HL-60 (cell line): ENCODE data around the gene HPS1.

Source experiments
- DNase-seq, 2 experiments: peaks; one replicate each; pipeline ENCODE4 v3.0.0-alpha.2; 2010 to 2020; ENCODE audit warnings: low read depth in 1 of 2, low spot score in 1 of 2
- H3K27ac ChIP-seq: fragments of 250-450 bp; sonication (Bioruptor Pico); replicated peaks from 2 replicates; pipeline ENCODE4 v1.5.1; 2020; ENCODE audit warnings: mild to moderate bottlenecking, moderate library complexity
- H3K27me3 ChIP-seq: fragments of 250-450 bp; sonication (Bioruptor Pico); 2 replicates; pipeline ENCODE4 v1.5.1; 2021; ENCODE audit warnings: mild to moderate bottlenecking, moderate library complexity; ENCODE audit not compliant: insufficient read depth, poor library complexity, severe bottlenecking
- H3K4me3 ChIP-seq: replicated peaks from 2 replicates; pipeline ENCODE4 v1.5.1; 2011; ENCODE audit warnings: mild to moderate bottlenecking, control low read depth, low read length; ENCODE audit not compliant: insufficient read depth
- CTCF ChIP-seq: IDR thresholded peaks from one replicate; pipeline ENCODE4 v1.5.1; 2011; ENCODE audit warnings: low read length, control low read depth, inconsistent platforms; ENCODE audit not compliant: insufficient read depth
- GABPA ChIP-seq: IDR thresholded peaks from 2 replicates; pipeline ENCODE4 v1.6.1; 2012; ENCODE audit warnings: low read depth
- POLR2AphosphoS5 ChIP-seq: IDR thresholded peaks from 2 replicates; pipeline ENCODE4 v1.6.1; 2012; ENCODE audit warnings: low read depth
- REST ChIP-seq: IDR thresholded peaks from 2 replicates; pipeline ENCODE4 v1.6.1; 2012; ENCODE audit warnings: low read depth; ENCODE audit not compliant: insufficient replicate concordance
- SPI1 ChIP-seq: IDR thresholded peaks from 2 replicates; pipeline ENCODE4 v1.6.1; 2012; ENCODE audit warnings: low read depth, mild to moderate bottlenecking, borderline replicate concordance

HPS1 gene

GRCh38 chr10:98435178-98435577 is 11.6 kb downstream of the HPS1 start:
- no peak overlapping the region for H3K4me3 ChIP-seq
- DNase-seq: no peak
- no peaks in the 10 kb centered on the region for H3K27me3 ChIP-seq
- TF ChIP-seq CTCF: no peak
- H3K27ac ChIP-seq: no peak overlapping the region

GRCh38 chr10:98433881-98434732 is 12.6 kb downstream of the HPS1 start:
- TF ChIP-seq REST: no peak
- no peak for TF ChIP-seq POLR2AphosphoS5
- TF ChIP-seq SPI1: no peak
- no peak for TF ChIP-seq GABPA
- TF ChIP-seq CTCF: no peak
- H3K27me3 ChIP-seq: no peaks in the 10 kb centered on the region
- H3K4me3 ChIP-seq: no peak overlapping the region
- DNase-seq: no peak
- no peak overlapping the region for H3K27ac ChIP-seq

- no peak for DNase-seq
- no peak overlapping the region for H3K4me3 ChIP-seq
Measured at GRCh38 chr10:98433371-98433770, 13.4 kb downstream of the HPS1 start.

More at GRCh38 chr10:98433371-98433770, 13.4 kb downstream of the HPS1 start:
- H3K27me3 ChIP-seq: no peaks in the 10 kb centered on the region
- no peak overlapping the region for H3K27ac ChIP-seq
- TF ChIP-seq GABPA (no peak), POLR2AphosphoS5 (no peak), SPI1 (no peak), REST (no peak)
